ENCODE results near the gene STRBP. TPM values are rescaled to one million over a fixed set of nuclear protein-coding genes. Genes with fewer than 3 reads are reported as not detected.

STRBP gene
- total and polyA plus RNA-seq, 2 of the 4 experiments (the other 2 are of a cell fraction): 2.1 to 2.5 TPM

DNA sequence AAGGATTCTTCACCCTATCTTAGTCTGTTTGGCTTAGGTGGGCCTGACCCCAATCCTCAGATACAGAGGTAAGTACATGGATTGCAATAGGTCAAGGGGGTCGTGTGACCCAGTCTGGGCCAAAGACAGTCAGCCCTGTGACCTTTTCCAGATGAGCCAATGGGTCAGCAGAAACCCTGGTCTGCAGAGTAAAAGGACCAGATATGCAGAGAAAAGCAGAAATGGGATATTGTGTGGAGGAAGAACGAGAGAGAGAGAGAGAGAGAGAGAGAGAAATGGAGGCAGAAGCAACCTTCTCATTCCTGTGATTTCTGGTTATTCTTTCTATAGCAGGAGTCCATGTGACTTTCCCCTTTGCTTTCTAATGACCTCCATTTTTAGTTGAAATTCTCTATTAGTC, 47.2 kb upstream of the STRBP start:
- Histone ChIP-seq H4K20me1 (ENCODE audit: insufficient read depth, low read length) (no peaks in the 10 kb centered on the region), H2BK120ac (ENCODE audit: low read depth, low read length) (no peak overlapping the region), H3K18ac (ENCODE audit: low read depth, low read length) (no peak overlapping the region), H3K56ac (ENCODE audit: extremely low read depth, insufficient read depth, low read length) (no peak overlapping the region), H3K4ac (ENCODE audit: low read depth, low read length) (no peak overlapping the region), H3K9me3 (ENCODE audit: control insufficient read depth, insufficient read depth, low read length) (no peaks in the 10 kb centered on the region), H3K9ac (ENCODE audit: low read depth, low read length) (no peak overlapping the region), H3K4me1 (ENCODE audit: control insufficient read depth, insufficient read depth, low read length) (no peaks in the 10 kb centered on the region), H2AK9ac (replicated peaks; ENCODE audit: low read depth, low read length, poor library complexity) (no peak overlapping the region), H2BK20ac (ENCODE audit: low read depth, low read length) (no peak overlapping the region), H3K14ac (replicated peaks; ENCODE audit: low read depth, low read length) (no peak overlapping the region), H3K23ac (ENCODE audit: low read depth, low read length) (no peak overlapping the region), H3K4me2 (ENCODE audit: low read depth, low read length) (no peak overlapping the region), H2AK5ac (ENCODE audit: low read depth, low read length) (no peak overlapping the region), H4K91ac (ENCODE audit: insufficient read depth, low read depth, low read length) (no peak overlapping the region), H2BK5ac (ENCODE audit: low read depth, low read length, poor library complexity, severe bottlenecking) (no peak overlapping the region), H4K8ac (ENCODE audit: low read depth in 2 of 2, low read length in 2 of 2) (no peak overlapping the region), H2AFZ (replicated peaks; ENCODE audit: low read length, poor library complexity) (no peak overlapping the region), H3K27ac (ENCODE audit: insufficient read depth, low read length) (no peak overlapping the region), H3K79me1 (ENCODE audit: low read depth in 1 of 2, low read length in 2 of 2) (no peaks in the 10 kb centered on the region), H3K9me1 (ENCODE audit: insufficient read depth, low read length) (no peaks in the 10 kb centered on the region), H4K5ac (ENCODE audit: low read depth, low read length) (no peak overlapping the region), H3K4me3 (ENCODE audit: insufficient read depth, low read depth, low read length) (no peak overlapping the region), H3K27me3 (ENCODE audit: control insufficient read depth, insufficient read depth, low read length) (peaks cover 32% of the 10 kb centered on the region), H2BK15ac (ENCODE audit: low read depth, low read length) (no peak overlapping the region), H3K36me3 (ENCODE audit: control insufficient read depth, insufficient read depth, low read length) (no peaks in the 10 kb centered on the region)
- no TSS peak for BruUV-seq (replicated peaks)
- dilution Hi-C loops (cut with HindIII; ENCODE audit: low sequenced_read_pairs, unreplicated experiment): no loop called here
- ChIA-PET CTCF (no interaction called here), POLR2A (ENCODE audit: unreplicated experiment) (no interaction called here)
- ATAC-seq (ENCODE audit: low read depth): no peak
- intact Hi-C loops (cut with micrococcal nuclease): no loop called here
- TF ChIP-seq RFX5 (IDR thresholded peaks at IDR 0.05; ENCODE audit: low read depth, low read length) (no peak), POLR2A (IDR thresholded peaks at IDR 0.05; ENCODE audit: low read depth, low read length) (no peak), BHLHE40 (IDR thresholded peaks at IDR 0.05; ENCODE audit: low read depth, low read length) (no peak), FOS (IDR thresholded peaks at IDR 0.05; ENCODE audit: low read depth, low read length) (no peak), SMC3 (IDR thresholded peaks at IDR 0.05; ENCODE audit: low read depth, low read length) (no peak), MAZ (IDR thresholded peaks at IDR 0.05; ENCODE audit: borderline replicate concordance, low read depth, low read length) (no peak), USF2 (IDR thresholded peaks at IDR 0.05; ENCODE audit: low read depth, low read length) (no peak), RCOR1 (IDR thresholded peaks at IDR 0.05; ENCODE audit: insufficient replicate concordance, low read length) (no peak), MXI1 (IDR thresholded peaks at IDR 0.05; ENCODE audit: borderline replicate concordance, low read depth, low read length) (no peak), MAFK (IDR thresholded peaks at IDR 0.05; ENCODE audit: low read depth, low read length) (no peak), NFE2L2 (IDR thresholded peaks at IDR 0.05; ENCODE audit: low read depth, low read length) (no peak), RAD21 (IDR thresholded peaks at IDR 0.05; ENCODE audit: low read length) (no peak), CEBPB (IDR thresholded peaks at IDR 0.05; ENCODE audit: low read depth, low read length) (no peak), CHD1 (IDR thresholded peaks at IDR 0.05; ENCODE audit: low read depth, low read length) (no peak)
- TF ChIP-seq, protein P1, sequence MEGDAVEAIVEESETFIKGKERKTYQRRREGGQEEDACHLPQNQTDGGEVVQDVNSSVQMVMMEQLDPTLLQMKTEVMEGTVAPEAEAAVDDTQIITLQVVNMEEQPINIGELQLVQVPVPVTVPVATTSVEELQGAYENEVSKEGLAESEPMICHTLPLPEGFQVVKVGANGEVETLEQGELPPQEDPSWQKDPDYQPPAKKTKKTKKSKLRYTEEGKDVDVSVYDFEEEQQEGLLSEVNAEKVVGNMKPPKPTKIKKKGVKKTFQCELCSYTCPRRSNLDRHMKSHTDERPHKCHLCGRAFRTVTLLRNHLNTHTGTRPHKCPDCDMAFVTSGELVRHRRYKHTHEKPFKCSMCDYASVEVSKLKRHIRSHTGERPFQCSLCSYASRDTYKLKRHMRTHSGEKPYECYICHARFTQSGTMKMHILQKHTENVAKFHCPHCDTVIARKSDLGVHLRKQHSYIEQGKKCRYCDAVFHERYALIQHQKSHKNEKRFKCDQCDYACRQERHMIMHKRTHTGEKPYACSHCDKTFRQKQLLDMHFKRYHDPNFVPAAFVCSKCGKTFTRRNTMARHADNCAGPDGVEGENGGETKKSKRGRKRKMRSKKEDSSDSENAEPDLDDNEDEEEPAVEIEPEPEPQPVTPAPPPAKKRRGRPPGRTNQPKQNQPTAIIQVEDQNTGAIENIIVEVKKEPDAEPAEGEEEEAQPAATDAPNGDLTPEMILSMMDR (conservative IDR thresholded peaks at IDR 0.05; ENCODE audit: low read depth, low read length): no peak
- TF ChIP-seq, protein P2, sequence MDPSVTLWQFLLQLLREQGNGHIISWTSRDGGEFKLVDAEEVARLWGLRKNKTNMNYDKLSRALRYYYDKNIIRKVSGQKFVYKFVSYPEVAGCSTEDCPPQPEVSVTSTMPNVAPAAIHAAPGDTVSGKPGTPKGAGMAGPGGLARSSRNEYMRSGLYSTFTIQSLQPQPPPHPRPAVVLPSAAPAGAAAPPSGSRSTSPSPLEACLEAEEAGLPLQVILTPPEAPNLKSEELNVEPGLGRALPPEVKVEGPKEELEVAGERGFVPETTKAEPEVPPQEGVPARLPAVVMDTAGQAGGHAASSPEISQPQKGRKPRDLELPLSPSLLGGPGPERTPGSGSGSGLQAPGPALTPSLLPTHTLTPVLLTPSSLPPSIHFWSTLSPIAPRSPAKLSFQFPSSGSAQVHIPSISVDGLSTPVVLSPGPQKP (IDR thresholded peaks at IDR 0.05; ENCODE audit: borderline replicate concordance, low read depth, low read length): no peak
- WGBS, 2 experiments (ENCODE audit: extremely low coverage in 2 of 2, insufficient read length in 1 of 2): no CpG with 5 or more reads among the region's 2 CpGs
- no peak for DNase-seq
- in situ Hi-C loops (cut with MboI; ENCODE audit: low sequenced_read_pairs): no loop called here

Measured in IMR-90 (cell line).